Activated CD4-positive, alpha-beta T cell treated with anti-CD3 and anti-CD28 coated beads, Interleukin-2, amount 50 U/mL, for 24 hours (primary cell): ENCODE data around the gene NECTIN4.
"Not testable (repeated sequence)": the region's sequence is repeated elsewhere in the genome, so short reads cannot be mapped to it uniquely, and the experiment has no call there.

Experiments
- DNase-seq, 2 donors: peaks; one replicate each; pipeline ENCODE4 v3.0.0-alpha.2; 2020; ENCODE audit warnings: low read depth in 1 of 2, low spot score in 1 of 2

The NECTIN4 gene

DNA sequence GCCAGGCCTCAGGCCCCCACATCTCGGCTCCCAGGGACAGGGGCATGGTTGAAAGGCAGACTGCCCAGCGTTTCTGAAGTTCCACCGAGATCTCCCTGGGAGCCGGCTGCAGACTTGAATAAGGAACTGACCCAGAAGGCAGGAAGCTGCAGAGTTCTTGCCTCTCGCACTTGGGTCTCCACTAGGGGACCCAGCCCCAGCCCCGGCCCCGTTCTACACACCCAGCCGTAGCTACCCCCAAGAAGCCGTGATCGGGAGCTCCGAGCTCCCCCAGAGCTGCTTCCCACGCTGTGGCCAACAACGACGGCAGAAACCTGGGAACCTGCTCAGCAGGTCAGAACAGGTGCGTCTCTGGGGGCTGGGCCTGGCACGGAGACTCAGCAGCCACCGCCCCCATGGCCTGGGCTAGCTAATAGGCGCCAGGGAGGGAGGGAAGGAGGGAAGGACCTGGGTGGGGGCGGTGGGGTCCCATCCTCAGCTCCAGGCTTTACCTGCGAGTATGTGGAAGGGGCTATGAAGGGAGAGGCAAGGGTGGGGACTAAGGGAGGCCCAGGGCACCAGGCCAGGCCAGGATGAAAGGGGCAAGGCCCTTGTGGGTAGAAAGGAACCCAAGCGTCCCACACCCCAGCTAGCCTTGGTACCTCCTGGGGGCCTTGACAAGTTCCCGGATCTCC lies at the start of gene NECTIN4:
TSS of gene NECTIN4 (minus strand) at position 308 of the 674 bp plus-strand sequence. CDS start at position 46, 262 bp downstream.
- DNase-seq, result no peak

DNA sequence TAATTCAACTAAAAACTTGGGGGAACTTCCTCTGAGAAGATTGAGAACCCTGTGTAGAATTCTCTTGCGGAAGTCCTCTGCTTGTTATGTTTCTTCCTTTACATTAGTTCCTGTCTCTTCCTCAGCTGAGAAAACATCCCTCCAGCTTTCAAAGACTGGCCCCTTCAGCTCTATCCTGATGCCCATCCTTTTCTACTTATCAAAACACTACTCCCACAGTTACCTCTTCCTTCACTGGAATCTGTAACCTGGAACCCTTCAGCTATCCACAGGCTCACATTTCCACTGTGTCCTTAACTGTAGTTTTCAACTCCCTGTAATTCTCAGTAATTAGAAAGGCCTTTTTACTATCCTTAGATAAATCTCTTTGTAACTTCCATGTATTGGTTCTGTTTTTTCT lies 49.1 kb upstream of the NECTIN4 start:
- DNase-seq, result no peak

DNA sequence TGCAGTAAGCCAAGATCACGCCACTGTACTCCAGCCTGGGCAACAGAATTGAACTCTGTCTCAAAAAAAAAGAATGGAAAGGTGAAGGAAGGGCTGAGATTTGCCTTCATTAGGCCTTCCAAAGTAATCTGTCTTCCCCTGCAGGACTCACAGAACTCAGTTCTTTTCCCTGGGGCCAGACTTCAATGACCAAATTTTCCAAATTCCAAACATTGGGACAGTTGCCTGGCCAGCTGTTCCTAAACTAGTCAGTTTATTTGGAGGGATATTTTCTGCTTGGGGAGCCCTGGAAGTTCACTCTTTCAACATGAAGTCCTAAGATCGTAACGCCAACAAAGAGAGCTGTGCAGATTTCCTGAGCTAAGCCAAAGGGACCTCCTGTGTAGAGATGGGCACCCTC lies 48.5 kb upstream of the NECTIN4 start:
- DNase-seq, result no peak

DNA sequence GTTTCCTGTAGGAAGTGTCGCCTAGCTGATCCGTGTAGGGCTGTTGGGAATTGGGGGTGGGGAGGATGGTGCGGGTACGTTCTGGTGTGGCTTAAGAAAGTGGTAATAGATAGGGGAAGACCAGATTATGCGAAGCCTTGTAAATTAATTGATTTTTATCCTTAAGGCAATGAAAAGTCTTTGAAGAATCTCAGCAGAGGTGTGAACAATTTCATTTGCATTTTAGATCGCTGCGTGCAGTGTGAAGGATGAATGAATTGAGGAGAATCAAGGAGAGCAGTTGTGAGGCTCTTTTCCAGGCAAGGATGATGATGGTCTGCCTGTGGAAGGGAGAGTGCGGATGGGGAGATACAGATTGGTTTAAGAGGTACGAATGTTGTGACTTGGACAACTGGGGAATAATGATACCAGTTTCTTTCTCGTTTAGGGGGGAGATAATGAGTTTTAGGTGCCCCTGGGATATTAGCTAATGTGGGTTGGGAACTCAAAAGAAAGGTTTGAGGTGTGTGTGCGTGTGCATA lies 43.9 kb upstream of the NECTIN4 start:
- no peak for DNase-seq

GRCh38 chr1:161132410-161133219 lies 43.3 kb upstream of the NECTIN4 start, which contains the start of gene DEDD:
Gene DEDD, minus strand, starts transcription at chr1:161132667. Its CDS starts 8,205 bp downstream, at chr1:161124462.
- DNase-seq, result peak; percentile 79 to 88

- no peak for DNase-seq
These were observed 42.4 kb upstream of the NECTIN4 start for GRCh38 chr1:161131523-161132409.

GRCh38 chr1:161130266-161130665 lies 40.9 kb upstream of the NECTIN4 start:
- no peak for DNase-seq

- DNase-seq, result no peak
These were observed 39.4 kb upstream of the NECTIN4 start for GRCh38 chr1:161128591-161129420.

GRCh38 chr1:161127649-161128048 lies 38.3 kb upstream of the NECTIN4 start:
- no peak for DNase-seq

DNA sequence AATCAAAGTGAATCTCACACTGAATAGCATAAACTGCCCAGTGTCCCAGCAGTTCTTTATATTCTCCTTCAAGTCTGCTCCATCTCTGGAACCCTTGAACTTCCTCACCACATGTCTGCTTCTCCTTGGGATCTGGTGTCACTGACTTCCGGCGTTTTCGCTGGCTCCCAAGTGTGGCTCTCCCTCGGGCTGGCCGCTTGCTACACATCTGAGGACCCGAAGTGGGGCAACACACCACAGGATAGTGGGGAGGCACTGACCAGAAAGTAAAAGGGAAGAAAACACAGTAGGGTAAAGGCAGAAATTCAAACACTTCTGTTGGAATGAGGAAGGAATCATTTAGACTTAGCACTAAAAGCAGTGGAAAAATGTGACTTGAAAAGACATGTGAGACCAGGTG lies 33.6 kb upstream of the NECTIN4 start:
- no peak for DNase-seq

DNA sequence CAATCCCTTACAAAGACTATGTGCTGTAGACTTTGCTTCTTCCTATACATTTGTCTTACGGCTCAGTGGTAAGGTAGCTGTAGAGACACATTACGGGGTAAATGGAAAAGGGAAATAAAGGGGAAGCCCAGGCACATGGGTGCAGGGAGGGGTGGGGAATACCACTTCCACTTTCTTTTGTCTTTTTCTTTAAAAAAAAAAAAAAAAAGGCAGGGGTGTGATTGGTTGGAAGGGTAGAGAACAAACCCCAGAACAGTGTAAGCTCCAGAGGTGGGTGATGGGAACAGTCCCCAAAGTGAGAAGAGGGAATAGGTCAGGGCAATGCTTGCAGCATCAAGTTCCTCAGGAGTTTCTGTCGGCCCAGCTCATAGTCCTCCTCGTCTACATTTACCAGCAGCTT lies 32.5 kb upstream of the NECTIN4 start:
- DNase-seq, result no peak

GRCh38 chr1:161121042-161121650 lies 31.8 kb upstream of the NECTIN4 start:
- DNase-seq, result no peak

DNA sequence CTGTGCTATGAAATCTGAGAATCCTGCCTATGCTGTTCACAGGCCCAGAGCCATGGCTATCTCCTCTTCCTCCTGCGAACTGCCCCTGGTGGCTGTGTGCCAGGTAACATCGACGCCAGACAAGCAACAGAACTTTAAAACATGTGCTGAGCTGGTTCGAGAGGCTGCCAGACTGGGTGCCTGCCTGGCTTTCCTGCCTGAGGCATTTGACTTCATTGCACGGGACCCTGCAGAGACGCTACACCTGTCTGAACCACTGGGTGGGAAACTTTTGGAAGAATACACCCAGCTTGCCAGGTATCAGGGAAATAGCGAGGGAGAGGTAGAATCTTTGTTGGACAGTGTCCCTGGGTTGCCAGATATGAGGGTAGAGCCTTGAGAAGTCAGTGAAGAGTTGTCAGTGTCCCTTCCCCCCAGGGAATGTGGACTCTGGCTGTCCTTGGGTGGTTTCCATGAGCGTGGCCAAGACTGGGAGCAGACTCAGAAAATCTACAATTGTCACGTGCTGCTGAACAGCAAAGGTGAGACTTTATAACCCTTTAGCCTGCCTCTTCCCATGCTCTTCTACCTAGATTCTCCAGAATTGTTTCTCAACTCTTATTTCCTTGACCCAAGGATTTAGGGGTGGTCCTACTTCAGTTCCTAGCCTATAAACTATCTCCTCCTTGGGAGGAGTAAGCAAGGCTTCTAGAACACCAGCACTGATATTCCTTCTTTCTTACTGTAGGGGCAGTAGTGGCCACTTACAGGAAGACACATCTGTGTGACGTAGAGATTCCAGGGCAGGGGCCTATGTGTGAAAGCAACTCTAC lies 29.9 kb upstream of the NECTIN4 start:
- peak; percentile 49 to 71 for DNase-seq

DNA sequence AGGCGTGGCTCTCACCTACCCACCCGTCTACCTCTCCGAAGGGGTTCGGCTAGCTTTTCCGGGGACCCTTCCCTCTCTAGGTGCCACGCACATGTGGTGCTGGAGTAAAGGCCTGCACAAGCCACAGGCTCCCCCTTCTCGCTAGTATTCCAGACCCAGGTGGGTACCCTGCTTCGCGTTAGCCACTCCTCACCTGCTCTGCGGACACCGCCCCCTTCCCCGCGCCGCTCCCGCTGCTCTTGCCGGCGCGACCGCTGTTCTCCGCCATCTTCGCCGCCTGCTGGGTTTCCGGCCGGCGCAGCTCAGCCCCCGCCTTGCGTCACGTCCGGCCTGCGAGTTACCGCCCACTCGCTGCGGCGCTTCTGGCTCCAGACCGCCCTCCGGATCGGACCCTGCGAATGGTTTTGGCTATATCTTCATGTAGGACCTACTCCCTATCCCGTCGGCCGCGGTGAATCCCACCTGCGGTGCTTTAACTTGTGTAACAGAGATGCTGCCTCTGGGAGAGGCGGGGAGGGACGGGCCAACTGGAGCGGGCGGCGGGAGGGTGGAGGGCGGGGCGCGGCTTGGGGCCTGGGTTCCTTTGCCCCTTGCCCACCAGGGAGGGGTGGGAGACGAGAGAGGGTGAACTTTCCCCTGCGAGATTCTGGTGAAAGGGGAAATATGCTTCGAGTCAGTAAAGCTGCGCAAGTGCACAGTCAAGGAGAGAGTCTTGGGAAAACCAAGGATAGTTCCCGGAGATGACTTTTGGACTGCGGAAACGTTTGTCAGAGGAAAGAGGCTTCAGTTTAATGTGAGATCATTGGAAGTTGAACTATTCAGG lies 28.6 kb upstream of the NECTIN4 start, which contains the start of the genes NIT1 and PFDN2:
TSS of gene NIT1 (plus strand) at position 347 of the 823 bp plus-strand sequence. CDS start at position 419, 72 bp downstream.
TSS of gene PFDN2 (minus strand) at position 279 of the 823 bp plus-strand sequence. CDS start at position 268, 11 bp downstream.
- peak; percentile 74 to 85 for DNase-seq

GRCh38 chr1:161115961-161116360 lies 26.6 kb upstream of the NECTIN4 start:
- DNase-seq, result not testable (repeated sequence)

GRCh38 chr1:161115132-161115711 lies 25.9 kb upstream of the NECTIN4 start:
- no peak for DNase-seq

DNA sequence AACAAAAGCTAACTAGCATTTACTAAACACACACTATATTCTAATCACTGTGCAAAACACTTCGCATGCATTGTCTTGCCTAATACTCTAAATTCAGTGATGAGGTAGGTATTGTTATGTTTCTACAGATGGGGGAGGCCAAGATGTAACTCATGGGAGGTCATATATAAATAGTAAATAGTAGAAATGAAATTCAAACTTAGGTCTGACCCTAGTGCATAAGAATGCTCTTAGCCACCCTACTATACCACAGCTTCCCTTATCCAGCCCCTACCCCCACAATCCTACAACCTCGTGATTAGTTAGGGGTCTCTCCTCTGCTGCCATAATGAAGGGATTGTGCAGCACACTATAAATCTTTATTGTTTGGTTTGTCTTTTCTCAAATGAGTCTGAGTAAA lies 25.2 kb upstream of the NECTIN4 start:
- DNase-seq, result no peak
